Urinary bladder (tissue), 4 donors: ENCODE measurements around the gene PEAR1. TPM values are rescaled to one million over a fixed set of nuclear protein-coding genes. Genes with fewer than 3 reads are reported as not detected.

Source experiments
- DNase-seq: peaks from one replicate; pipeline ENCODE4 v3.0.0-alpha.2; 2015; ENCODE audit errors: extremely low spot score
- H3K27ac ChIP-seq: one replicate; pipeline ENCODE4 v1.5.1; 2013; ENCODE audit warnings: low read depth, mild to moderate bottlenecking, moderate library complexity
- H3K36me3 ChIP-seq: one replicate; pipeline ENCODE4 v1.6.1; 2013; ENCODE audit warnings: mild to moderate bottlenecking, moderate library complexity; ENCODE audit not compliant: insufficient read depth
- H3K4me1 ChIP-seq: one replicate; pipeline ENCODE4 v1.6.1; 2013; ENCODE audit warnings: mild to moderate bottlenecking, moderate library complexity; ENCODE audit not compliant: insufficient read depth
- H3K4me3 ChIP-seq: one replicate; pipeline ENCODE4 v1.5.1; 2013; ENCODE audit warnings: low read depth, low read length
- WGBS: extraction: QIAGEN DNeasy Blood & Tissue Kit; methylation state at CpG from one replicate; pipeline ENCODE4 v1.1.7; 2013; 5-methylcytosine and 5-hydroxymethylcytosine counted together
- polyA plus RNA-seq: library from polyadenylated mRNA; stranded (reverse); fragments of 200-250 nt; gene quantifications from one replicate; pipeline ENCODE4 v1.2.3, GENCODE V29; 2013
- total RNA-seq: library from RNA; depleted of rRNA; stranded (reverse); fragments of >200 nt; gene quantifications from one replicate; pipeline ENCODE4 v1.2.3, GENCODE V29; 2014
- donor health status: healthy with polysubstance abuse.
- donor health status: healthy.

PEAR1 gene
- total and polyA plus RNA-seq, 2 donors: 9.3 to 13.1 TPM

DNA sequence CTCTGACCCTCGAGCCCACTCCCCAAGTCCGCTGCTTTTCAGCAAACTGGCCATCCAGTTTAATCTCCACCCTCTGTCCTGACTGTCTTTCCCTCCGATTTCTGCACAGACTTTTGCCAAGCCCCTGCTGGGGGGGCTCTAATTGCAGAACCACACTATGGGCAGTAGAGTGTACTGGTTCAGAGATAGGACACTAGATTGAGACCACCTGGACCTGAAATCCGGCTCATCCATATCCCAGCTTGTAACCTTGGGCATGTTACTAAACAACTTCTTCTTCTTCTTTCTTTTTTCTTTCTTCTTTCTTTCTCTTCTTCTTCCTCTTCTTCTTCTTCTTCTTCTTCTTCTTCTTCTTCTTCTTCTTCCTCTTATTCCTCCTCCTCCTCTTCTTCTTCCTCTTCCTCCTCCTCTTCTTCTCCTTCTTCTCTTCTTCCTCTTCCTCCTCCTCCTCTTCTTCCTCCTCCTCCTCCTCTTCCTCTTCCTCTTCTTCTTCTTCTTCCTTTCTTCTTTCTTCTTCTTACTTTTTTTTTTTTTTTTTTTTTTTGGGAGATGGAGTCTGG, 34.6 kb downstream of the PEAR1 start:
- no peaks in the 10 kb centered on the region for H3K4me1 ChIP-seq
- no peaks in the 10 kb centered on the region for H3K36me3 ChIP-seq
- no peak for DNase-seq
- WGBS: 14% methylated on average over 4 of the region's 4 CpGs
- no peak overlapping the region for H3K27ac ChIP-seq
- H3K4me3 ChIP-seq: no peak overlapping the region

DNA sequence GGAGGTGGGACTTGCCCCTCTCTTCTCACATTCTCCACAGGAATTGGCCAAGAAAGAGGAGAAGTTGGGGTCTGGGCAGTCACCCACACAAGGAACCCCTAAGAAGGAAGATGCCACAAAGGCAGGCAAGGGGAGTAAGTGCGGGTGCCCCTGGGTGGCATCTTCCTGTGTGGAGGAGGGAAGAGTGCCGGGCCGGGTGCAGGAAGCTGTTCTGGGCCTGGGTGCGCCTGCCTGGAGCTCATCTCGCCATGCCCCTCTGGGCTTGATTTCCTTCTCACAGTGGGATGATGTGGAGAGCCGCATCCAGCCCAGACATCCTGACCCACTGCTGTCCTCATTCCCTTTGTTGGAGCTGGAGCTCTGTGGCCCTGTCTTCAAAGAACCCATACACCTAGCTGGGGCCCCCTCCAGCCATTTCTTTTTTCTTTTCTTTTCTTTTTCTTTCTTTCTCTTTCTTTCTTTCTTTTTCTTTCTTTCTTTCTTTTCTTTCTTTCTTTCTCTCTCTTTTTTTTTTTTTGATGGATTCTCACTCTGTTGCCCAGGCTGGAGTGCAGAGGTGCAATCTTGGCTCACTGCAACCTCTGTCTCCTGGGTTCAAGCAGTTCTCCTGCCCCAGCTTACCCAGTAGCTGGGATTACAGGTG, 36.2 kb downstream of the PEAR1 start:
- Histone ChIP-seq H3K4me3 (no peak overlapping the region), H3K36me3 (no peaks in the 10 kb centered on the region), H3K27ac (no peak overlapping the region), H3K4me1 (no peaks in the 10 kb centered on the region)
- WGBS: 62% methylated on average over 6 of the region's 6 CpGs
- DNase-seq: no peak

DNA sequence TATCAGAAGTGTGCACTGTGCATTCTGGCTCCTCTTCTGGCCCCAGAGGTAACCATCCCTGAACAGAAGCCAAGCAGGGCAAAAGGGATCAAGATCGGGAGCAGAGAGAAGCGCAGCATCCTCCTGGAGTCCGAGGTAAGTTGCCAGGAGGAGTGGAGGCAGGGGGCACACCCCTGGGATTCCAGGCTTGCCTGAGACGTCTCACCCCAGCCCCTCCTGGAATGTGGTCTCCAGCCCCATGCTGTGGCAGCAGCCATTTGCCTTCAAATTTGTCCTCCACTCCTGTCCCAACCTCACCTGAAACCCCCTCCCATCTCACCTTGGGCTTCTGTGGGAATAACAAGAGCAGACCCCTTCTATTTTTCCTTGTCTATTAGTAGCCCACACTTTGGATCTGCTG, 37.0 kb downstream of the PEAR1 start:
- Histone ChIP-seq H3K27ac (no peak overlapping the region), H3K4me3 (no peak overlapping the region), H3K4me1 (no peaks in the 10 kb centered on the region), H3K36me3 (no peaks in the 10 kb centered on the region)
- DNase-seq: no peak
- 51% methylated on average over 4 of the region's 4 CpGs for WGBS

DNA sequence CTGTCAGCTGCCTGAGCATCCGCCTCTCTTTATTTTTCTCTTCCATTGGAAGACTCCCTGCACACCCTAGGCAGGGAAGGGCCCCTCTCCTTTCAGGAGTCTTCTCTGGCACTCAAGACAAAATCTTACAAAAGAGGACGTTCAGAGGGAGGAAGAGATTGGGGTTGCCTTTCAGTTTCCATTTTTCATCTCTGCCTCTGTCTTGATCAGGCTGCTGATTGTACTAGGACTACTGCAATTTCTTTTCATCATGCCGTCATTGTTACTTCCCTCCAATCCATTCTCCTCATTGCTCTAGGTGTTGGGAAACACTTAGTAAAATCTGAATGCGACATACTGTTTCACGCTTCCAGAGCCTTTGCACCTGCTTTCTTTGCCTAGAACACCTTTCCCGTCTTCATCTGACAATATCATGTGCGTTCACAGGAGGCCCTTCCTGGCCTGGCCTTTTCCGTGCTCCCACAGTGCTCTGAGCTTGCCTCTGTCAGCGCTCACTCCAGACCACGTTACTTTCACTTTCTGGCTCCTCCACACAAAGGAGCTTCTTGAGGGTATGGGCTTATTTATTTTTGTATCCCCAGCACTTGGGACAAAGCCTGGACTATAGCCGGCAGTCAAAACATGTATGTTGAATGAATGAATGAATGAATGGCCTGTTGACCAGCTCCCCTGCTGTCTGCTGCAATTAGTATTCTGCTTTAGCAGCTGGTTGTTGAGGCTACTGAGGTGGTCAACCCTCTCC, 37.9 kb downstream of the PEAR1 start:
- 59% methylated on average over 11 of the region's 11 CpGs for WGBS
- Histone ChIP-seq H3K27ac (no peak overlapping the region), H3K4me3 (no peak overlapping the region), H3K36me3 (no peaks in the 10 kb centered on the region), H3K4me1 (no peaks in the 10 kb centered on the region)
- DNase-seq: no peak

DNA sequence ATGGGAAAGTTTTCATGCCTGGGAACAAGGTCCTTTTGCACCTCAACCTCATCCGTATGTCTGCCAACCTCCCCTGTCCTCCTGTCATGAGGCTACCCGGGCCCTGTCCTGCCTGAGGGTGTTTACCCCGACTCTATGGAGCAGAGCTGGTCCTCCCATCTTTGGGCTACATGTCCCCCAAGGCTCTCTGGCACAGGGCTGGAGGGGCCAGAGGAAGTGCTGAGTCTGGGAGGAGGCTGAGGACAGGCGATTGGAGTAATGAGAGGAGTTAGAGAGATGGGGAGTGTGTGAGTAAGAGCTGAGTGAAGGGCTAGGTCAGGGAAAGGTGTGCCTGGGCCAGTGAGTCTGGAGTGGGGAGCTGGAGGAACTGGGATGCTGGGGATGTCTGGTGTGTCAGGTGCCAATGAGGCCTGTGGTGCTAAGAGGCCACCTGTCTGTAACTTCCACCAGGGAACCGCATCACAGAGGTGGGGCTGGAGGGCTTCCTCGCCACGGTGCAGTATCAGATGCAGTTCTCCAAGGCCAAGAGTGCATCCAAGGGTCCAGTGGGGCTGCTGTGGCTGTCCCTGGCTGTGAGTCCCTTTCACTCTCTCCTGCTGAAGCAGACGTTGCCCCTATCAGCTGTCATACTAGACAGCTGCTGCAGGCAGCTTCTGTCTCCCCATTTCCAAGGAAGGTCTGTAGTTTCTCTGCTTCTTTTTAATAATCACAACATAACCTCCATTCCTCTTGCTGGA, 38.6 kb downstream of the PEAR1 start:
- Histone ChIP-seq H3K27ac (no peak overlapping the region), H3K36me3 (no peaks in the 10 kb centered on the region), H3K4me1 (no peaks in the 10 kb centered on the region), H3K4me3 (no peak overlapping the region)
- WGBS: 63% methylated on average over 8 of the region's 8 CpGs
- no peak for DNase-seq

GRCh38 chr1:156933136-156933535, 39.6 kb downstream of the PEAR1 start:
- no peaks in the 10 kb centered on the region for H3K4me1 ChIP-seq
- no peak overlapping the region for H3K27ac ChIP-seq
- DNase-seq: no peak
- WGBS: 76% methylated on average over 6 of the region's 6 CpGs
- H3K36me3 ChIP-seq: no peaks in the 10 kb centered on the region
- H3K4me3 ChIP-seq: no peak overlapping the region

GRCh38 chr1:156935505-156936128, 42.1 kb downstream of the PEAR1 start:
- no peaks in the 10 kb centered on the region for H3K4me1 ChIP-seq
- WGBS: 80% methylated on average over 17 of the region's 17 CpGs
- peaks cover 6% of the 10 kb centered on the region for H3K36me3 ChIP-seq
- no peak for DNase-seq
- H3K27ac ChIP-seq: no peak overlapping the region
- no peak overlapping the region for H3K4me3 ChIP-seq

DNA sequence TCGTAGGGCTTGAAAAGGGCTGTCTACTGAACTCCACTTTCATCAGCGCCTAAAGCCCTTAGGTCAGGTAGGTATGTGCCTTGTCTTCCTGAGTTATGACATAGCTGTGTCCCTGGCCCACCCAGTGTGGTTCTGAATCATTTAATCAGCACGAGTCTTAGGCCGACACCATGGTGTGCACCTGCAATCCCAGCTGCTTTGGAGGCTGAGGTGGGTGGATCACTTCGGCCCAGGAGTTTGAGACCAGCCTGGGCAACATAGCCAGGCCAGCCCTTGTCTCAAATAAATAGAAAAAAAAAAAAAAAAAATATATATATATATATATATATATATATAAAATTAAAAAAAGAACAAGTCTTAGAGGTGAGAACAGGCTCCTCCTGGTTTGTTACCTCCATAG, 42.7 kb downstream of the PEAR1 start:
- H3K4me3 ChIP-seq: no peak overlapping the region
- peaks cover 6% of the 10 kb centered on the region for H3K36me3 ChIP-seq
- H3K27ac ChIP-seq: no peak overlapping the region
- no peak for DNase-seq
- WGBS: 90% methylated on average over 5 of the region's 5 CpGs
- no peaks in the 10 kb centered on the region for H3K4me1 ChIP-seq

- Histone ChIP-seq H3K4me3 (no peak overlapping the region), H3K36me3 (peaks cover 6% of the 10 kb centered on the region), H3K4me1 (no peaks in the 10 kb centered on the region), H3K27ac (no peak overlapping the region)
- WGBS: 84% methylated on average over 10 of the region's 10 CpGs
- no peak for DNase-seq
These were observed 43.3 kb downstream of the PEAR1 start for GRCh38 chr1:156936721-156937220.

DNA sequence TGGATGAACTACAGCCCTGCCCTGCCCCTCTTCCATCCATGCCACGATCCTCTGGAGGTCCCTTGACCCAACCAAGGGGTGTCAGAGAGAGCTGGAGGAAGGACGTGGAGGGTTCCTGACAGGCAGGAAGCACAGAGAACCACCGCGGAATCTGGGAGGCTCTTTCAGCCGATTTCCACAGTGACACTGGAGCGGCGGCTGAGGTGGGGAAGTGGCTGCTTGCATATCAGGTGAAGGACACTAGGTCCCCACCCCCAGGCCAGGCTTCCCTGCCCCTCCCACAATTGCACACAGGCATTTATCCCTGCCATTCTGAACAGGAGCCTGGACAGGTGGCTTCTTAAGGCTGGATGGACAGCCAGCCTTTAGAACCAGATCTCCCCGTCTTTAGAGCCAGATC, 44.4 kb downstream of the PEAR1 start:
- DNase-seq: no peak
- Histone ChIP-seq H3K4me3 (no peak overlapping the region), H3K36me3 (peaks cover 6% of the 10 kb centered on the region)

DNA sequence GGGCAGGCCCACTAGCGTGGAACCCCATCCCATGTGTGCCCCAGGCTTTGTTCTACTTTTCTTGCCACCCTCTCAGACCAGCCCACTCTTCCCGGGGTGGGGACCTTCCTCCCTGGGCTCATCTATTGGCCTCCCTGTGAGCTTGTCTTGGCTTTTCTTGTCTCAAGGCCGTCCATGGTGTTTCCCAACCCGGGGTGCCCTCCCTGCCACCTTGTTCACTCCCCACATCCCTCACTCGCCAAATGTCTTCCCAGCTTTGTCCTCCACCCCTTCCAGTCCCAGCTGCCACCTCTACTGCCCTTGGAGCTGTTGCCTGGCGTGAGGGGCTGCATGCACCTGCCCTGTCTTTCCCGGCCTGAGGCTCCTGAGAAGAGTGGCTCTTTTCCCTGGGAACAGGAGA, 45.3 kb downstream of the PEAR1 start:
- peaks cover 8% of the 10 kb centered on the region for H3K36me3 ChIP-seq
- no peak overlapping the region for H3K4me3 ChIP-seq
- DNase-seq: no peak
- H3K27ac ChIP-seq: no peak overlapping the region
- WGBS: 87% methylated on average over 7 of the region's 7 CpGs
- H3K4me1 ChIP-seq: no peaks in the 10 kb centered on the region

More for the DNA sequence above, 44.4 kb downstream of the PEAR1 start:
- Histone ChIP-seq H3K27ac (no peak overlapping the region), H3K4me1 (no peaks in the 10 kb centered on the region)
- WGBS: 84% methylated on average over 8 of the region's 8 CpGs

DNA sequence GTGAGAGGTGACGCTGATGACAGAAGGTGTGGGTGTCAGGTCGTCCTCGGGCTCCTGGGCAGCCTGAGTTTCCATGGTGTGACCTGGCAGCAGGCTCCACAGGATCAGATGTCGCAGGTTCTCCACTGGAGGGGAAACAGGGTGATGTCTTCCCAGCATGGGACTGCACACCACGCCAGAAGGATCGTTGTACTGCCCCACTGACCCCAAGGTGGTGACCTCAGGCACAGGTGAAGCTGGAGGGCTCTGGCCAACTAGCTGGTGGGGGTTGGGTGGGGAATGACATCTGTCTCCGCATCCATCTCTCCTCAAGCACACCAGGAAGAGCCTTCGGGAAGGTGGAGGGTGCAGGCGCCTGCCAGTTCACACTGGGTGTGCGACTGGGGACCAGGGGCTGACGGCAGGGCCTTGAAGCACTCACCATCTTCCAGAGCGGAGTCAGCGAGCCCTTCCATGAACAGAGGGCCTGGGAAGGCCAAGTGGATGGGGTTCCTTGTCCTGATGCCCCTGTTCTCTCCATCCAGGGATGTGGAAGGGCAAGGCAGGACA, 46.3 kb downstream of the PEAR1 start:
- H3K4me1 ChIP-seq: no peaks in the 10 kb centered on the region
- no peak for DNase-seq
- H3K27ac ChIP-seq: no peak overlapping the region
- 95% methylated on average over 13 of the region's 13 CpGs for WGBS
- no peak overlapping the region for H3K4me3 ChIP-seq
- peaks cover 8% of the 10 kb centered on the region for H3K36me3 ChIP-seq

DNA sequence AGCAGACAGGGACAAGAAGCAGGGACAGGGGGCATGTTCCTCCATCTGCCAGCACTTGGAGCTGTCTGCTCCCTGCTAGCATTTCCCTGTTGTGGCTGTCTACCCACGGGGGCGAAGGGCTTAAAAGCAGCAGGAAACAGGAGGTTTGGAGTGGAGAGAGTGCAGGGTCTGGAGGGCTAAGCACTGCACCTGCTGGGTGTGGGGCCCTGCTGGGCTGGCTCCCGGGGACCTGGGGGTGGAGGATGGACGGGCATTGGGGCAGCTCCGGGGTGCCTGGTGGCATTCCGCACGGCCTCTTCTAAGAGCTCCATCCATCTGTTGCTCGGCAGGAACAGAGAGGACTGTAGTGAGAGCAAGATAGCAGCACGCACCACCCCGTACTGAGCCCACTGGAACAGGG, 48.2 kb downstream of the PEAR1 start:
- H3K4me1 ChIP-seq: no peaks in the 10 kb centered on the region
- 94% methylated on average over 10 of the region's 10 CpGs for WGBS
- no peak overlapping the region for H3K27ac ChIP-seq
- H3K4me3 ChIP-seq: no peak overlapping the region
- H3K36me3 ChIP-seq: peaks cover 8% of the 10 kb centered on the region
- DNase-seq: no peak
